DMS153 treated with DMSO at 0.1 percent for 48 hours (cell line): ENCODE data around the gene CHST15.
"Not testable (repeated sequence)": the region's sequence is repeated elsewhere in the genome, so short reads cannot be mapped to it uniquely, and the experiment has no call there.

Experiments used
- DNase-seq: peaks from one replicate; lab custom pipeline; 2025; ENCODE audit not compliant: unreplicated experiment; lab: John Stamatoyannopoulos, UW

The CHST15 gene

DNA sequence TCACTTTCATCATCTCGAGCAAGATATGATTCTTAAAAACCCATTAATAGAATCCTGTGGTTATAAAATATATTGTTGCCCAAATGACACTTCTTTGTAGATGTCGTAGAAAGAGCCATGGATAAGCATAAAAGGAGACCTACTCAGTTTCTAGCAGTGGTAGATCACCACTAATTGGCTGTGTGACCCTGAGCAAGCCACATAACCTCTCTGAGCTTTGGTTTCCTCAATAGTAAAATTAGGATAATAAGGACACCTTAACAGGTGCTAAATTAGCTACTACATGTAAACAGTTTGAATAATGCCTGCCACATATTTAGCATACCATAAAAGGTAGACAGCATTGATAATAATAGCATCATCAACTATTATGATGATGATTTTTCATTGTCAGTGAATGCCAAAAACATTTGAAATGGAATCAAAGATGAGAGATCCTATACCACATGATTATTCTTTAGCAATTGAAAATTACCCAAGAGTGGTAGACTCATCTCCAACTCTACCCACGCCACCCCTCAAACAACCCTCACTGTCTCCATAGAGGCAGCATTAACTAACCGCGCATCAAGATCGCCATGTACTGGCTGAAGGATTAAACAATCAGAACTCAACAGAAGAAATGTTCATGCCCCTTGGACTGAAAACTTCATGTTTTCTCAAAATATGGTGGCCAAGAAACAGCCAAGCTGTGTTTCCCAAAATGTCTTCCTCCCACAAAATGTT, 45.8 kb downstream of the CHST15 start:
- DNase-seq, result no peak

DNA sequence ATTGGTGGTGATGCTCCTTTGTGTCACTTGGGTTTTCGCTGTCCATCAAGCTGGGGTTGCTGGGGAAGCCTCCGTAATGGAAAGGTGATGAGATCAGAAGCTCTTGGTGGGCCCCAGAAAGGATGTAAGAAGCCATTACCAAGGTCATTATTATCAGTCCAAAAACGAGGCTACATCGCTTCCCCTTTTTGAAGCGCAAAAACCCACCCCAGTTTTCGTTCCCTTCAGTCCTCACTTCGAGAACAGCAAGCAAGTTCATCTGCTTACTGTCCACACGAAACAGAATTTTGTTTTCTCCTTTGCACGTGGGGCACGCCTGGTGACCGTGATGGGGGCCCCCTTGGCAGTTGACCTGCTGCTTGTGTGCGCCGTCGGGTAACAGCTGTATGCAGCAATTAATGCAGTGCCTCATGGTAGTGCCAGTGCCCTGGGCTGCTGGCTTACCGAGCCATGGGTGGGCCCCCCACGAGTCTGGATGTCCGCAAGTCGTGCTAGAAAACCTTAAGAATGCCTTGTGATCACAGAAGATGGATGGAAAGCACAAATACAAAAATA, 47.5 kb downstream of the CHST15 start:
- DNase-seq, result no peak

DNA sequence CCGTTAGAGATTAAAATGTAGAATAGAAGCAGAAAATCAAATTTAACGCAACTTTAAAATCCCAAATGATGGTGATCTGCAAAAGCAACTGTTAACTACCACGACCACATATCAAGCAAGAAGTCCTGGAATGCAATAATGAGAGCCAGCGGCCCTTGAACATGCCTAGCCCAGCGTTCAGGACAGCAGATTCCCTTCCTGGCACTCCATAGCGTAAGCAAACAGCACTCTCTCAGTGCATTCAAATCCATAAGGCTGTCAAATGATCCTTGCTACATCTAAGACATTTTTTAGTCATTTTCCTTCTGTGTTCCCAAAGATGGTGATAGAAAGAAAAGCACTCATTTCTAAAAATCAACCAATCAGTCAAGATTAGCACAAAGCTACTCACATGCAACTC, 48.1 kb downstream of the CHST15 start:
- no peak for DNase-seq

DNA sequence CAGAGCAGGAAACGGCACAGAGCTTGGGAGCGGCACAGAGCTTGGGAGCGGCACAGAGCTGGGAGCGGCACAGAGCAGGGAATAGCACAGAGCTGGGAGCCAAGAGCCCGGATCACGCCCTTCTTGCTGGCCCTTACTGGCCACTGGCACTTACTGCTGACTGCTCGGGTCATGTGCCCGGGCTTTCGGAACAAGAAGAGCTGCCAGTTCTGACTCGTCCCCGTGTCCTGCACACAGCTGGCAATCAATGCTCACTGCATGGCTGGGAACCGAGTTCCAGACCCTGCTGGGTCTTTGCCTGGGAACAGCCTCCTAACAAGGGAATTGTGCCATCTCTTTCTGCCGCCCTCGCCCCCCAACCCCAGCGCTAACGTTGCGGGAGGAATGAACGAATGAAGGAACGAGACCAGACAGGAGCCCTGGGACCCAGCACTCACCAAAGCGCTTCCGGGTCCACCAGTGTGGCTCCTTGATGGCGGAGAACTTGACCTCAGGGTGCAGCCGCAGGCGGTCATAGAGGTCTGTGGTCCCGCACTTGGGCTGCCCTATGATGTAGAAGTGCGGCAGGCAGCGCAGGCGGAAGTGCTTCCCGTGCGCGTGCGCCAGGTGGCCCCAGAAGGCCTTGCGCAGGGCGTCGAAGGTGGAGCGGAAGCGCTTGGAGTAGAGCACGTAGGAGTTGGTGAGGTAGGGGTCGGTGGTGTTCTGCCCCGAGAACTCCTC, 49.1 kb downstream of the CHST15 start:
- no peak for DNase-seq

DNA sequence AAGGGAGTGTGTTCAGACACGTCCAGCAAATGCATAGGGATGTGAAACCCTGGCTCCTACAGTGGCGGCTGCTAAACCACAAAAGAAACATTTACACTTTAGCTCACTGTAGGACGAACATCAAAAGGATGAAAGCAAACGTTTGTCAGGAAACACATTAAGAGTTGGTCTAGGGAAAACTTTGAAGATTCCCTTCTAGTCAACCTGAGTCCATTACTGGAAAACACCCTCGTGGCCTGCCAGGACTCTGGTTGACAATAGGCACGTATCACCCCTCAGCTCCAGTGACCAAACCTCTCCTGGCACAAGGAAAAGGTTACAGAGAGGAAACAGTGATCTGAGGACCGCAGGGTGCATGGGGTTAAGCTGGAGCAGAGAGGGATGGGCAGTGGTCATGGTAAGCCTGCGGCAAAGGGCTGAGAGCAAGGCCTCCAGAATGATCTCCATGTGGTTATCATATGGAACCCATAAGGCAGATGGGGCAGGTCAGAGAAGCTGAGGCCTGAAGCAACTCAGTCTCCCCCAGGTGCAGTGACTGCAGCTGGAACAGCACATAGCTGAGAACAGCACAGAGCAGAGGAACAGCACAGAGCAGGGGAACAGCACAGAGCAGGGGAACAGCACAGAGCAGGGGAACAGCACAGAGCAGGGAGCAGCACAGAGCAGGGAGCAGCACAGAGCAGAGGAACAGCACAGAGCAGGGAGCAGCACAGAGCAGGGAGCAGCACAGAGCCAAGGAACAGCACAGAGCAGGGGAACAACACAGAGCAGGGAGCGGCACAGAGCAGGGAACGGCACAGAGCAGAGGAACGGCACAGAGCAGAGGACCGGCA, 49.9 kb downstream of the CHST15 start:
- no peak for DNase-seq

DNA sequence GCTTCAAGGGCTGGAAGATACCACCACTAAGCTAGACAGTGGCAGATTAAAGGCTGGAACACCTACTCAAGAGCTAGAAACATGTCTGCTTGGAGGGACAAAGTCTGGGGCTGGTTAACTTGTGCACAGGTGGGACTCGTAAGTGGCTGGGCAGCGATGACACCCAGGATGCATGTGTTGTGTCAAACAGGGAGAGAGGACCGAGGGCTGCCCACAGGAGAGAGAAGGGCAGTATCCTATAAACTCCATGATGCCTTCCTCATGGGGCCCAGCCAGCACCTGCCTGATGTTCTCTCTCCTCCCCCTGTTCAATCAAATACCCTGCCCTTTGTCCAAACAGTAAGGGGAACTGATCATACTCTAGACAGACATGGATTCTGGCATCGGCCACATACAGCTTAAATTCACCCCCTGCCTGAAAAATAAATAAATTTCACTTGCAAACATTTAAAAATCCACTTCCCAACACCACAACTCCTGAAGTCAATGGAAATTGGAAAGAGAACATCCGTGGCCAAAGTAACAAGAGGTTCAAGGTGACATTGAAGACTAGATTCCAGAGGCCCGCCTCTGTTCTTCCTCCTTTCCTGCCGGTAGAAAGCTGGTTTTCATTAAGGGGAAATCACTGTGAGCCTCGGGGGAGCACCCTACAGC, 50.6 kb downstream of the CHST15 start:
- DNase-seq, result no peak

DNA sequence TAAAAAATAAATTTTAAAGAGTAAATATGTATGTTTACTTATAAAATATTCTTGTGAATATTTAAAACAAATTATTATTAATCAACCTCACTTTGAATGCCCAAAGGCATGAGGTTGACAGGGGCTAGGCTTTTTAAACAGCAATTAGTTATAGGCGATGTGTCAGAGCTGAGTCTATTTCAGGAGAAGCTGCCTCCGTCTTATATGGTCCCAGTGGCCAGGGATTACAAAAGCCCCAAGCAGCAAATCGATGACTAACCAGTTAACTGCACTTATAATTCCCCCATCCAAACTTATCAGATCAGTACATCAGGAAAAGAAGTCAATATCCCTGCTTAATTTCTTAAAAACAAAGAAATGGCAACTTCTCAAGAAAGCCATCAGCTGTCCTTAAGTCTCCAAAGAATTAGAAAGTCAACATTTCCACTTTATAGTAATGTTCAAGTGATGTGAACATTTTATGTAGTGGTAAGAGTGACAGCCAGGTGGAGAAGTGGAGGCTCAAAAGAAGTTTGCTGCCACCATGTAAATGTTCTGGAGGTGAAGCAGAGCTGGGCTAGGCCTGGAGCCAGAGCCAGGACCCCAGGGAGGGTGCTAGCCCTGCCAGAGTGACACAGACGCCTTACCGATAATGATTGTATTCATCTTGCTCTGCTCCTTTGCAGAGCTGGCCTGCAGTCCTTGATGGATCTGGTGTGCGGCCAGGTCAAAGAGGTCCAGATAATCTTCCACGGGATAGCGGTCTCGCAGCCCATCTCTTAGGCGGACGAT, 51.5 kb downstream of the CHST15 start:
- no peak for DNase-seq

DNA sequence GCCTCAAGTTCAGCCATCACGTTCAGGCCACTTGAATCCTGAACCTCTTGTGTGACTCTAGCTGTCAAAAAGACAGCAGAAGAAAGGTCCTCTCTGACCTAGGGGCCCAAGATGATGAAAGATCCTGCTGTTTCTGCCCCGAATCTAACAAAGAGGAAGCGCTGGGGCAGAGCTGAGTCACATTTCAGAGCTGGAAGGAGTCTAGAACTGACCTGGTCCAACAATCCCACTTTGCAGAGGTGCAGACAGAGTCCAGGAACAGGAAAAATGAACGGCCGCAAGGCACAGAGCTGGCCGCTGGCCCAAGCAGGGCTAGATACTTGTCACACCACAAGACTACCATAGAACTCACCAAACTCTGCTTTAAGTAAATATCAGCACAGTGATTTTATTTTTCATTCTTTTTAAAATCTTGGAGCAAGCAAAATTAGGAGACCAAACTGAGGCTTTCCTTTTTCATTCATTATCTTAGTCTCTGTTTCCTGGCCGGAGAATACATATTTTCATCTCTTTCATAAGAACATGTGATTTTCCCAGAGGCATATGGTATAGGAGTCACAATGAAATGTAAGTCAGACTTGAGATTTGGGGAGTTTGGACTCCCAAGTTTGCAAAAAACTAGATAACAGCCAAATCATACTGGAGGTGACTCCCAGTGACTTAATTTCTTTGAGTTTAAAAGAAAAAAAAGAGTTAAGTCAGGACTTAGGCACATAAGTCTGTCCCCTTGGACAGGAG, 52.8 kb downstream of the CHST15 start:
- no peak for DNase-seq

DNA sequence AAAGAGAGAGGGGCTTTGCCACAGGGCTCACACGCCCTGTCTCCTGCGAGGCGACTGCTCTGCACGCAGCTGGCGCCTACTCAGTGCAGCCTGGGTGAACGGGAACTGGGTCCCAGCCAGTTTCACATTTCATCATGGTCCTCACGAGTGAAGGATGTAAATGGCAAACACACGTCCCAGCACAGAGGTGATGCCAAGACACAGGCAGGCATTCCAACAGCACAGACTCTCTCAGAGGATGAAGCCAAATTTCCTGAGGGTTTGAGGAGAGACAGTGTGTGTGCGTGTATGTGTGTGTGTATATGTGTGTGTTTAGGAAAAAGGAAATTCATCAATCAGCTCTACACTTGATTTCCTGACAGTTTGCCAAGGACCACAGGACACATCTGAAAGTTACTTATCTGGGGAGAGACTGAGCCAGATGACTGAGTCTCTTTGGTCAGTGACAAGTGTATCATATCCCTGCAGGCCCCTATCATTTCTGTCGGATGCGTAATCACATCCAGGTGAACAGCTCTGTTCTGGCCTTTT, 53.9 kb downstream of the CHST15 start:
- DNase-seq, result no peak

DNA sequence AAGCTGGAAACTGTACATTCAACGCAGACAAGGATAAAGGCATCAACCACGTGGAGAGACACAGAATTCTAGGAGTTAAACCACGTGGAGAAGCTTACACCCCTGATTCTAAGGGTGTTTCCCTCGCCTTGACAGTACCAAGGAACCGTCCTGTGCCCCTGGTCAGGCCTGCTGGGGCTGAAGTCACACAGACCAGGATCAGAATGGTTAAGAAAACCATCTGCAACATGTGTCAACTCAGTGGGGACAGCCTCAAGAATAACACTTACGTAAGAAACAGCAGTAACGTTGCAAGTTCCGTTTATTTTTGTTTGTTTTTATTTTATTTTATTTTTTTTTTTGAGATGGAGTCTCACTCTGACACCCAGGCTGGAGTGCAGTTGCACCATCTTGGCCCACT, 55.6 kb downstream of the CHST15 start:
- no peak for DNase-seq

DNA sequence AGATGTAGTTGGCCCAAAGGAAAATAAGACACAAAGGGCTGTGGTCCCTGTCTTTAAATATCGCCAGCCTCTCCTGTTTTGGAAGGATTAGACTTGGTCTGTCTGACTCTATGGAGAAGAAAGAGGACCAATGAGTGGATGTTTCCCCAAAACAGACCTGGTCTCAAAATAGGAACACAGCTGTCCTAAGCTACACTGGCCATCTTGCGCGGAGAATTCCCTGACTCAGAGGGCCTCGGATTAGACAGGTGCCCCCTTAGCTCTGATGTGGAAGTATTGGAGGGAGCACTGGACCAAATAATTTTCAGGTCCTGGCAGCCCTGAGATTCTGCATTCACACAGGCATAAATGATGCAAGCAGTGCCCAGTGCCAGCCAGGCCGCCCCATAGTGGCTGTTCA, 56.1 kb downstream of the CHST15 start:
- DNase-seq, result no peak

DNA sequence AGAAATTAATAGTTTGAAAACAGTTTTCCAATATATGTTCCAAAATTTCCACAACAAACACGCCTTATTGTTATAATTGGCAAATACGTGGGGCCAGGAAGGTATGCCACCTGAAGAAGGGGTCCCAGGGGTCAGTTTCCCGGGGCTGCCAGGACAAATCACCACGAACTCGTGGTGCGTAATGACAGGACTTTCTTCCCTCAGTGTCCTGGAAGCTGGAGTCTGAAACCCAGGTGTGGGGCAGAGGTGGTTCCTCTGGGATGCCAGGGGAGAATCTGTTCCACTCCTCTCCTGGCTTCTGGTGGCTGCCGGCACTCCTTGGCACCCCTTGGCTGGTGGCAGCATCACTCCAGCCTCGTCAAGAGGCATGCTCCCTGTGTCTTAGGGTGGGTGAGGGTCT, 56.7 kb downstream of the CHST15 start:
- DNase-seq, result no peak

DNA sequence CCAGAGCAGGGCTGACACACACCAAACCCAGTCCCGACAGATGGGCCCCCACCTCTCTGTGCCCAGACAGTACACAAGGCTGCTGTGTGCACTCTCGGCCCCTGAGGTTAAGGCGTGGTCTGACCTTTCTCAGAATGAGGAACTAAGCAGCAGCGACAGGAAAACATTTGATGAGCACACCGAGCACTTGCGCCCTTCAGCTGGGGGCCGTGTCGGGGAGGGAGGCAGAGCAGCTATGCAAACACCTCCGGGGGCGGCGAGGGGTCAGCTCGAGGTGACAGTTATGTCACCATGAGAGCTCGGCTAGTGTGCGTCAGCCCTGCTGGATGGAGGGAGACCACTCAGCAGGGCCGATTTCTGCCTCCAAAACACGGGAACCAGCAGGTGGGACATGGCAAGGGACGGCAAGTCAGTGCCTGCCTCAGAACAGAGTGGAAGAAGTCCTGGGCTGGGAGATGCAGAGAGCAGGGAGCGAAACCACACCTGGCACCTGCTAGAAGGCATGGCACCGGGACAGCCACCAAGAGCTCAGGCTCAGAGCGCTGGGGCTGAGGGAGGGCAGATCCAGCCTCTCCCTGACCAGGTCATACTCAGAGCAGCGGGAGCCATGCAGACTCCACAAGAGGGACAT, 57.4 kb downstream of the CHST15 start:
- no peak for DNase-seq

DNA sequence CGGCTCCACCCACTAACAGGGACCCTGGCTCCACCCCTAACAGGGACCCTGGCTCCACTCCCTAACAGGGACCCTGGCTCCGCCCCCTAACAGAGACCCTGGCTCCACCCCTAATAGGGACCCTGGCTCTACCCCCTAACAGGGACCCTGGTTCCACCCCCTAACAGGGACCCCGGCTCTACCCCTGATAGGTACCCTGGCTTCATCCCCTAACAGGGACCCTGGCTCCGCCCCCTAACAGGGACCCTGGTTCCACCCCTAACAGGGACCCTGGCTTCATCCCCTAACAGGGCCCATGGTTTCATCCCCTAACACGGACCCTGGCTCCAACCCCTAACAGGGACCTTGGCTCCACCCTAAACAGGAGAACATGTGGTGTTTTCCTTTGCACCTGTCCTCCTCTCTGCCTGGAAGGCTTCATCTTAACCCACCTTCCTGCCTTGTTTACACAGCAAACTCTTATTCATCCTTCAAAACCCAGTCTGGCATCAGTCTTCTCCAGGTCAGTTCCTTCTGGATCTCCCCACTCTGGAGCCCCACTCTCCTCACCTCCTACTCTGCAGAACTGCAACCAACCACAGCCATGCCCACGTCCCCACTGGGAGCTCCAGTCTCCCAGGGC, 58.0 kb downstream of the CHST15 start:
- no peak for DNase-seq

DNA sequence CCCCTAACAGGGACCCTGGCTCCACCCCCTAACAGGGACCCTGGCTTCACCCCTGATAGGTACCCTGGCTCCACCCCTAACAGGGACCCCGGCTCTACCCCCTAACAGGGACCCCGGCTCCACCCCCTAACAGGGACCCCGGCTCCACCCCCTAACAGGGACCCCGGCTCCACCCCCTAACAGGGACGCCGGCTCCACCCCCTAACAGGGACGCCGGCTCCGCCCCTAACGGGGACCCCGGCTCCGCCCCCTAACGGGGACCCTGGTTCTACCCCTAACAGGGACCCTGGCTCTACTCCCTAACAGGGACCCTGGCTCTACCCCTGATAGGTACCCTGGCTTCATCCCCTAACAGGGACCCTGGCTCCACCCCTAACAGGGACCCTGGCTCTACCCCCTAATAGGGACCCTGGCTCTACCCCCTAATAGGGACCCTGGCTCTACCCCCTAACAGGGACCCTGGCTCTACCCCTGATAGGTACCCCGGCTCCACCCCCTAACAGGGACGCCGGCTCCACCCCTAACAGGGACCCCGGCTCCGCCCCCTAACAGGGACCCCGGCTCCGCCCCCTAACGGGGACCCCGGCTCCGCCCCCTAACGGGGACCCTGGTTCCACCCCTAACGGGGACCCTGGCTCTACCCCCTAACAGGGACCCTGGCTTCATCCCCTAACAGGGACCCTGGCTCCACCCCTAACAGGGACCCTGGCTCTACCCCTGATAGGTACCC, 58.7 kb downstream of the CHST15 start:
- DNase-seq, result not testable (repeated sequence)

DNA sequence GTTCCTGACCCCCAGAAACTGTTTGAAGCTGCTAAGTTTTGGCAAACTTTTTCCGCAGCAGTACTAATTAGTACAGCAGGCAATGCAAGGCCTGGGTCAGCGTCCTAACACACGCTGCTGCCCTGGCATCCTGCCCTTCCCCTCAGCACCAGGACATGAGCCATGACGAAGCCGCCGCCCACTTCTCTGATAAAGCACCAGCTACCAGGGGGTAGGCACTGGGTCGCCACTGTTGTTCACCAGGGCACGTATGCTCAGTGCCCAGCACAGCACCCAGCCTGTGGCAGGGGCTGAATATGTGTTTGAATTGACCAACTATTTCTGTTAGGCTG, 59.5 kb downstream of the CHST15 start:
- no peak for DNase-seq

DNA sequence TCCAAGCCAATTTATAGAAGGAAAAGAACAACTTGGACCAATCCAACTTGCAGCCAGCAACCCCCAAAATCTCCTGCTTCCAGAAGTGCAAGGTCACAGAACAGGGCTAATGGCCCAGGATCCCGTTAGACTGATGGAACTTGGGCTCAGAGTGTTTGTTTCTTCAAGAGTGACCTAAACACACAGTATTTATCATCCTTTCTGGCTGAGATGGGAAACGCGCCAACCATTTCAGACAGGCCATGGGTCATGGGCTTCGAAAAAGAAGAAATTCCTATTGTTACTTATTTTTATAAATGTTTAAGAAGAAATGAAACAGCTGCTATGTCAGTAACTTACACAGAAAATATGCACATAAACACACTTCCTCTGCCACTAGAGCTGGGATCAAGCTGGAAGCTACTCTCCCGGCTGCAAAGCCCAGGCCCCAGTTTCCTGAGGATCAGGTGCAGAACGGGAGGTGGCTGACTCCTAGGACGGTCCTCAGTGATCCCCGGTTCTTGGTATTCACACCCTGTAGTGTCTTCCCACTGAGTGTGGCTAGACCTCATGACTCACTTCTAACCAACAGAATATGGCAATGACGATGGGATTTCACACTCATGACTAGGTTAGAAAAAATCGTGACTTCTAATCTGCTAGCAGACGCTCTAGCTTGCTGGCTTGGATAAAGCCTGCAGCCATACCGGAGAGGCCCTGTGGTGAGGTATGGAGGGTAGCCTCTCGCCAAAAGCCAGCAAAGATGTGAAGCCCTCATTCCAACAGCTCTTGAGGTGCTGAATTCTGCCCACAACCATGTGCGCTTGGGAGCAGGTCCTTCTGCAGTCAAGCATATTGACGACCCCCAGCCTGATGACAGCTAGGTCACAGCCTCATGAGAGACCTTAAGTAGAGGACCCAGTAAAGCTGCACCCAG, 60.2 kb downstream of the CHST15 start:
- DNase-seq, result no peak
